HG02885 (cell line): Measurements from ENCODE around the gene RBM33.
A peak's percentile ranks its signal among the peaks of the same experiment; 100 is the strongest.
"Not testable (repeated sequence)": the region's sequence is repeated elsewhere in the genome, so short reads cannot be mapped to it uniquely, and the experiment has no call there.

ENCODE experiments used
- ATAC-seq: cut with Tn5 transposase; IDR thresholded peaks from one replicate; pipeline ENCODE4 v1.9.1; 2021; ENCODE audit warnings: mild to moderate bottlenecking; ENCODE audit not compliant: unreplicated experiment, poor library complexity

RBM33 gene

GRCh38 chr7:155814316-155815276 lies 170.1 kb downstream of the RBM33 start:
- no peak for ATAC-seq

- ATAC-seq: peak; percentile 89
Observed at GRCh38 chr7:155815332-155816191, 171.1 kb downstream of the RBM33 start.

- no peak for ATAC-seq
Observed at GRCh38 chr7:155816192-155816508, 171.7 kb downstream of the RBM33 start.

- no peak for ATAC-seq
Observed at GRCh38 chr7:155816996-155817395, 172.5 kb downstream of the RBM33 start.

- ATAC-seq: not testable (repeated sequence)
Observed at GRCh38 chr7:155817515-155817914, 173.1 kb downstream of the RBM33 start.

GRCh38 chr7:155818154-155818819 lies 173.8 kb downstream of the RBM33 start:
- no peak for ATAC-seq

GRCh38 chr7:155818820-155819168 lies 174.3 kb downstream of the RBM33 start:
- no peak for ATAC-seq

GRCh38 chr7:155819186-155819585 lies 174.7 kb downstream of the RBM33 start:
- no peak for ATAC-seq

GRCh38 chr7:155820246-155820645 lies 175.8 kb downstream of the RBM33 start:
- no peak for ATAC-seq

- ATAC-seq: no peak
Observed at GRCh38 chr7:155820788-155821187, 176.3 kb downstream of the RBM33 start.

- ATAC-seq: no peak
Observed at GRCh38 chr7:155821851-155822250, 177.4 kb downstream of the RBM33 start.

GRCh38 chr7:155824227-155824886 lies 179.9 kb downstream of the RBM33 start:
- no peak for ATAC-seq

GRCh38 chr7:155825336-155825735 lies 180.9 kb downstream of the RBM33 start:
- ATAC-seq: no peak

- ATAC-seq: no peak
Observed at GRCh38 chr7:155829796-155830470, 185.5 kb downstream of the RBM33 start.
